Measurements from ENCODE around the gene CPA5.
"Not testable (repeated sequence)": the region's sequence is repeated elsewhere in the genome, so short reads cannot be mapped to it uniquely, and the experiment has no call there.

Gene CPA5

GRCh38 chr7:130314305-130314704 lies 30.3 kb upstream of the CPA5 start:
- no peak for TF ChIP-seq CTCF (IDR thresholded peaks at IDR 0.05; ENCODE audit: insufficient read depth, low read depth, low read length, missing control alignments)
- DNase-seq (ENCODE audit: low read depth) = no peak
- no peak overlapping the region for H3K4me3 ChIP-seq (ENCODE audit: low read depth, low read length)

GRCh38 chr7:130319541-130319940 lies 25.1 kb upstream of the CPA5 start:
- TF ChIP-seq CTCF (IDR thresholded peaks at IDR 0.05; ENCODE audit: insufficient read depth, low read depth, low read length, missing control alignments) = no peak
- H3K4me3 ChIP-seq (ENCODE audit: low read depth, low read length) = no peak overlapping the region
- no peak for DNase-seq (ENCODE audit: low read depth)

- DNase-seq (ENCODE audit: low read depth); H3K4me3 ChIP-seq (ENCODE audit: low read depth, low read length): not testable (repeated sequence)
These were observed 22.9 kb upstream of the CPA5 start for GRCh38 chr7:130321542-130322229.

- no peak for DNase-seq (ENCODE audit: low read depth)
- no peak for TF ChIP-seq CTCF (IDR thresholded peaks at IDR 0.05; ENCODE audit: insufficient read depth, low read depth, low read length, missing control alignments)
These were observed 22.0 kb upstream of the CPA5 start for GRCh38 chr7:130322615-130323014.

GRCh38 chr7:130324306-130324943 lies 20.2 kb upstream of the CPA5 start:
- DNase-seq (ENCODE audit: low read depth) = no peak
- no peak for TF ChIP-seq CTCF (IDR thresholded peaks at IDR 0.05; ENCODE audit: insufficient read depth, low read depth, low read length, missing control alignments)
- H3K4me3 ChIP-seq (ENCODE audit: low read depth, low read length) = no peak overlapping the region

More at GRCh38 chr7:130322615-130323014, 22.0 kb upstream of the CPA5 start:
- no peak overlapping the region for H3K4me3 ChIP-seq (ENCODE audit: low read depth, low read length)

GRCh38 chr7:130329681-130330080 lies 14.9 kb upstream of the CPA5 start:
- DNase-seq (ENCODE audit: low read depth) = no peak
- H3K4me3 ChIP-seq (ENCODE audit: low read depth, low read length) = no peak overlapping the region
- TF ChIP-seq CTCF (IDR thresholded peaks at IDR 0.05; ENCODE audit: insufficient read depth, low read depth, low read length, missing control alignments) = no peak

- no peak overlapping the region for H3K4me3 ChIP-seq (ENCODE audit: low read depth, low read length)
- no peak for DNase-seq (ENCODE audit: low read depth)
- TF ChIP-seq CTCF (IDR thresholded peaks at IDR 0.05; ENCODE audit: insufficient read depth, low read depth, low read length, missing control alignments) = no peak
These were observed 12.2 kb upstream of the CPA5 start for GRCh38 chr7:130332259-130333053.
